Measurements from ENCODE around the gene FADS2. TPM values are rescaled to one million over a fixed set of nuclear protein-coding genes. Genes with fewer than 3 reads are reported as not detected.
A peak's percentile ranks its signal among the peaks of the same experiment; 100 is the strongest.

Gene FADS2
- total RNA-seq, 1 donor from 2014 or later = 315 TPM

DNA sequence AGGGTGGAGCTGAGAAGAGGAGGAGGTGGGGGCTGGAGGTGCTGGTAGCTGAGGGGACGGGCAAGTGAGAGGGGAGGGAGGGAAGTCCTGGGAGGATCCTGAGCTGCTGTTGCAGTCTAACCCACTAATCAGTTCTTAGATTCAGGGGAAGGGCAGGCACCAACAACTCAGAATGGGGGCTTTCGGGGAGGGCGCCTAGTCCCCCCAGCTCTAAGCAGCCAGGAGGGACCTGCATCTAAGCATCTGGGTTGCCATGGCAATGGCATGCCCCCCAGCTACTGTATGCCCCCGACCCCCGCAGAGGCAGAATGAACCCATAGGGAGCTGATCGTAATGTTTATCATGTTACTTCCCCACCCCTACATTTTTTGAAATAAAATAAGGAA is 38.9 kb downstream of the FADS2 start:
- no peak for DNase-seq (ENCODE audit: low spot score)
- H3K4me1 Mint-ChIP-seq (ENCODE audit: low read depth) = peaks cover 23% of the 10 kb centered on the region
- H3K27me3 Mint-ChIP-seq (ENCODE audit: low read depth) = no peaks in the 10 kb centered on the region
- TF ChIP-seq, protein P1, sequence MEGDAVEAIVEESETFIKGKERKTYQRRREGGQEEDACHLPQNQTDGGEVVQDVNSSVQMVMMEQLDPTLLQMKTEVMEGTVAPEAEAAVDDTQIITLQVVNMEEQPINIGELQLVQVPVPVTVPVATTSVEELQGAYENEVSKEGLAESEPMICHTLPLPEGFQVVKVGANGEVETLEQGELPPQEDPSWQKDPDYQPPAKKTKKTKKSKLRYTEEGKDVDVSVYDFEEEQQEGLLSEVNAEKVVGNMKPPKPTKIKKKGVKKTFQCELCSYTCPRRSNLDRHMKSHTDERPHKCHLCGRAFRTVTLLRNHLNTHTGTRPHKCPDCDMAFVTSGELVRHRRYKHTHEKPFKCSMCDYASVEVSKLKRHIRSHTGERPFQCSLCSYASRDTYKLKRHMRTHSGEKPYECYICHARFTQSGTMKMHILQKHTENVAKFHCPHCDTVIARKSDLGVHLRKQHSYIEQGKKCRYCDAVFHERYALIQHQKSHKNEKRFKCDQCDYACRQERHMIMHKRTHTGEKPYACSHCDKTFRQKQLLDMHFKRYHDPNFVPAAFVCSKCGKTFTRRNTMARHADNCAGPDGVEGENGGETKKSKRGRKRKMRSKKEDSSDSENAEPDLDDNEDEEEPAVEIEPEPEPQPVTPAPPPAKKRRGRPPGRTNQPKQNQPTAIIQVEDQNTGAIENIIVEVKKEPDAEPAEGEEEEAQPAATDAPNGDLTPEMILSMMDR (IDR thresholded peaks at IDR 0.05) = no peak
- peak overlapping the region; percentile 12 for H3K27ac Mint-ChIP-seq (ENCODE audit: unreplicated experiment)
- H3K9me3 Mint-ChIP-seq (ENCODE audit: low read depth) = no peaks in the 10 kb centered on the region
- peaks cover 10% of the 10 kb centered on the region for H3K36me3 Mint-ChIP-seq (ENCODE audit: low read depth)
- no peak overlapping the region for H3K4me3 Mint-ChIP-seq (ENCODE audit: unreplicated experiment)

DNA sequence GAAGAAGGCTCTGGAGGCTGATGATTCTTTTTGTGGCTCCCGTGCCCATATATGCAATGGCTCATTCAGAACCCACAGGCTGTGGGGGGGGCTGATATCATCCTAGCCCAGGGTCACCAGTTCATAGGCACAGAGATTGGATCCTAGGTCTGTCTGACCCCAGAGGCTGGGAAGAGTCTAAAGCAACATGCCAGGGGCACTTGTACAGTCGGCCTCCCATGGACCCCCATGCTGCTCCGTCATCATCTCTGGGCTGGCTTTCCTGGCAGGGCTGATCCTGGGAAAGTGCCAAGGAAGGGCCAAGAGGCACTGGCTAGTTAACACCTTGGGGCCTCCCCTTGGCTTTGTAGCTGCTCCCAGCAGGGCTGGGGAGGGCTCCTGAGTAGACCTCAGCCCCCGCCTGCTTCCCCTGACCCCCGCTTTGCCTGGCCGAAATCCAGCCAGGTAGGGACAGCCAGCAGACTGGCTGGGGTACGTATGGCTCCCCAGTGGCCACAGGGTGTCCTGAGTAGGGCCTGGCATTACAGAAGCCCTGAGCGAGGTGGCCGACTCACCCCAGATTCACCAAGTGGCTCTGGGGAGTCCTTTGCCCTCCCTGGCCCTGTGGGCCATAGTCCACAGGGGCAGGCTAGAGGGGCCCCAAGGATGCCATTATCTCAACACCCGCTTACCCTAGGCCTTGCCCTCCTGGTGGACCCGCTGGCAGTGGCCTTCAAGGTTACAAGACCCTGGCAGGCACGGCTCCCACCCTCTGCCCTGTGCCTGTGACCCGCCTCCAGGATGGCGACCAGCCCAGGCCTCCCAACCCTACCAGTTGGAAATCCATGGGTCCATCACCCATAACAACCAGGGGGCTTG is 40.7 kb downstream of the FADS2 start:
- DNase-seq (ENCODE audit: low spot score) = peak; percentile 88
- H3K4me3 Mint-ChIP-seq (ENCODE audit: unreplicated experiment) = no peak overlapping the region
- no peak overlapping the region for H3K27ac Mint-ChIP-seq (ENCODE audit: unreplicated experiment)
- H3K36me3 Mint-ChIP-seq (ENCODE audit: low read depth) = peaks cover 7% of the 10 kb centered on the region
- TF ChIP-seq, protein P1 (IDR thresholded peaks at IDR 0.05) = no peak
- no peaks in the 10 kb centered on the region for H3K9me3 Mint-ChIP-seq (ENCODE audit: low read depth)
- H3K27me3 Mint-ChIP-seq (ENCODE audit: low read depth) = no peaks in the 10 kb centered on the region
- H3K4me1 Mint-ChIP-seq (ENCODE audit: low read depth) = peaks cover 26% of the 10 kb centered on the region

DNA sequence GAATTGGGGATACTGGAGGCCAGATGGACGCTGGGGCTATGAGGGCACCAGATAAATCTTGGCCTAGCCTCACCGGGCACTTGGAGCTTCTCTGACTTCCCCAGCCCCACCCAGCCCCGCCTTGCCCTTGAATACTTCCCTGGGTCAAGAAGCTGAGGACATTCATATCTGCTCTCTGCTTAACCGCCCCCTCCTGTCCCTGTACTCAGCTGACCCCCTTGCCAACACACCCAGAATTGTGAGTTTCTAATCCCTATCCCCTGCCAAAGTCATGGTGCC is 41.3 kb downstream of the FADS2 start:
- Mint-ChIP-seq H3K4me1 (ENCODE audit: low read depth) (peaks cover 30% of the 10 kb centered on the region), H3K36me3 (ENCODE audit: low read depth) (peaks cover 7% of the 10 kb centered on the region), H3K9me3 (ENCODE audit: low read depth) (no peaks in the 10 kb centered on the region), H3K27me3 (ENCODE audit: low read depth) (no peaks in the 10 kb centered on the region), H3K4me3 (ENCODE audit: unreplicated experiment) (no peak overlapping the region), H3K27ac (ENCODE audit: unreplicated experiment) (peak overlapping the region; percentile 41)
- DNase-seq (ENCODE audit: low spot score) = no peak
- TF ChIP-seq, protein P1 (IDR thresholded peaks at IDR 0.05) = no peak

DNA sequence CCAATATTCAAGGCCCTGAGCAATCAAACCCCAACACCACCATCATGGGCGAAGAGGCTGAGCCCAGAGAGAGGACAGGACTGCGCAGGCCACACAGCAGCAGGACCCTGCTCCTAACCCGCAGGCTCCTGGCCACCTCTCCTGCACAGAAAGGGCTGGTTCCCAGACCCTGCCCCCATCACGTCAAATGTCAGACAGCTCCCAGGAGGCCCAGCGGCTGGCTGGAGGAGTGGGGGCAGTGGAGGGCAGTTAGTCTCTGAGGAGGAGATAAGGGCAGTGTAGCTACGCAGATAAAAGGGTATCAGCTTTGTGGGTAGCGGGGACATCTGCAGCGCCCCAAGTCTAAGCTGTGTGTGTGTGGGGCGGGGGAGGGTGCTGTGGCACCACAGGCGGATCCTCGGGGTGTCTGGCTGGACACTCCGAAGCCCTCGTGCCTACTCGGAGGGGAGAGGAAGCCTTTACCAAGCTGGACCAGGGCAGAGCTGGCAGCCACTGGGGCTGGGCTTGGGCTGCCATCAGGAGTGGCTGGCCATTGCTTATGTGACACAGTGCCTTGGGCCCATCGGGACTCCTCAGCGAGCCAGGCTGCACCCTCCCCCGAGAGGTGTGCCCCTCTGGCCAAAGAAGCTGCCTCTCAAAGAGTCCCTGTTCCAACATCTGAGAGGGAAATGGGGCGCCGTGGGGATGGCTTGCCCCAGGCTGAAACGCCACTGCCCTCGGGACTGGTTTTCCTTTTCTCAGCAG is 41.8 kb downstream of the FADS2 start:
- Mint-ChIP-seq H3K36me3 (ENCODE audit: low read depth) (peaks cover 4% of the 10 kb centered on the region), H3K4me1 (ENCODE audit: low read depth) (peaks cover 35% of the 10 kb centered on the region), H3K4me3 (ENCODE audit: unreplicated experiment) (no peak overlapping the region), H3K27me3 (ENCODE audit: low read depth) (no peaks in the 10 kb centered on the region), H3K9me3 (ENCODE audit: low read depth) (no peaks in the 10 kb centered on the region), H3K27ac (ENCODE audit: unreplicated experiment) (peak overlapping the region; percentile 97)
- DNase-seq (ENCODE audit: low spot score) = peak; percentile 77
- TF ChIP-seq, protein P1 (IDR thresholded peaks at IDR 0.05) = no peak

DNA sequence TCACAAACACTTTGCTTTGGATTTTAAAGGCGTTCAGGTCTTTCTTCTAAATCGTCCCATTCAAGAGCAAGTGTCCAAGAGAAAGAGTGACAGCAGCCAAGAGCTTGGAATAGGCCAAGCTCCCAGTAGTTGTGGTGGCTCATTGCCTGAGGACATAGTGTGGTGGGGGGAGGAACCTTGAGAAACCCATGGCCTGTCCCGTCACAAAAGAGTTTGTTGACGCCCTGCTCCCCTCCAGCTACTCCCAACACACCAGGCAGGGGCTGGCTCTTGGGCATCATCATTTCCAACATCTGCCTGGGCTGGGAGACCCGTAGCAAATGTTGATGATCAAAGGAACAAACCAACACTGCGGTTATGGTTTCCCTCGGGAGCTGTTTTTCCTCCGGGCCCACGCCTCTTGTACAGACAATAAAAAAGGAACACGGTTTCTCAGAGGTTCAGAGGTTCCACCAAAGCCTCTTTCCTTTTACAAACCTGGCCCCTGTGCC is 42.5 kb downstream of the FADS2 start:
- TF ChIP-seq, protein P1 (IDR thresholded peaks at IDR 0.05) = no peak
- peaks cover 4% of the 10 kb centered on the region for H3K36me3 Mint-ChIP-seq (ENCODE audit: low read depth)
- peaks cover 37% of the 10 kb centered on the region for H3K4me1 Mint-ChIP-seq (ENCODE audit: low read depth)
- H3K4me3 Mint-ChIP-seq (ENCODE audit: unreplicated experiment) = peak overlapping the region; percentile 40
- no peaks in the 10 kb centered on the region for H3K27me3 Mint-ChIP-seq (ENCODE audit: low read depth)
- DNase-seq (ENCODE audit: low spot score) = no peak
- H3K27ac Mint-ChIP-seq (ENCODE audit: unreplicated experiment) = peak overlapping the region; percentile 97
- H3K9me3 Mint-ChIP-seq (ENCODE audit: low read depth) = no peaks in the 10 kb centered on the region

Data from chondrocyte (in vitro differentiated cells).